Small intestine (tissue), 7 donors: ENCODE data around the gene MEIOC. TPM values are rescaled to one million over a fixed set of nuclear protein-coding genes. Genes with fewer than 3 reads are reported as not detected.
A peak's percentile ranks its signal among the peaks of the same experiment; 100 is the strongest.

Experiments used
- DNase-seq, 2 donors: peaks; one replicate each; pipeline versions ENCODE4 v3.0.0 to v3.0.0-alpha.2; 2013
- FAIRE-seq: peaks from 2 replicates; lab custom pipeline; 2012; peaks lifted over from hg19 to GRCh38; lab: Jason Lieb, UNC
- H3K27ac ChIP-seq, 3 donors: one replicate each; pipeline ENCODE4 v1.5.1; 2013; ENCODE audit warnings: low read length in 2 of 3, mild to moderate bottlenecking in 2 of 3, control low read depth in 1 of 3, inconsistent platforms in 1 of 3, low read depth in 1 of 3, moderate library complexity in 1 of 3
- H3K27me3 ChIP-seq, 3 donors: one replicate each; pipeline ENCODE4 v1.6.1; 2013; ENCODE audit warnings: low read length in 3 of 3, inconsistent platforms in 1 of 3; ENCODE audit not compliant: control insufficient read depth in 3 of 3, insufficient read depth in 3 of 3
- H3K36me3 ChIP-seq, 3 donors: one replicate each; pipeline ENCODE4 v1.6.1; 2013; ENCODE audit warnings: low read length in 3 of 3, inconsistent platforms in 1 of 3, low read depth in 1 of 3, mild to moderate bottlenecking in 1 of 3, moderate library complexity in 1 of 3; ENCODE audit not compliant: control insufficient read depth in 3 of 3, insufficient read depth in 2 of 3
- H3K4me1 ChIP-seq, 3 donors: one replicate each; pipeline ENCODE4 v1.6.1; 2013; ENCODE audit warnings: low read length in 2 of 3, inconsistent platforms in 1 of 3, low read depth in 1 of 3, mild to moderate bottlenecking in 1 of 3, moderate library complexity in 1 of 3; ENCODE audit not compliant: control insufficient read depth in 3 of 3, insufficient read depth in 2 of 3
- H3K4me3 ChIP-seq, 3 donors: one replicate each; pipeline ENCODE4 v1.5.1; 2013; ENCODE audit warnings: low read length in 3 of 3, control low read depth in 1 of 3, inconsistent platforms in 1 of 3, low read depth in 1 of 3, mild to moderate bottlenecking in 1 of 3, moderate library complexity in 1 of 3
- H3K9me3 ChIP-seq, 2 donors: one replicate each; pipeline ENCODE4 v1.6.1; 2013; ENCODE audit warnings: low read depth in 1 of 2, low read length in 1 of 2; ENCODE audit not compliant: control insufficient read depth in 2 of 2, insufficient read depth in 1 of 2
- WGBS, 3 donors: extraction: QIAGEN DNeasy Blood & Tissue Kit; methylation state at CpG; one replicate each; pipeline ENCODE4 v1.1.7; 2013; 5-methylcytosine and 5-hydroxymethylcytosine counted together
- polyA plus RNA-seq, 4 donors: library from polyadenylated mRNA; stranded (reverse) in 3 of 4; unstranded in 1 of 4; fragments of 200-250 nt in 3 of 4; fragments of 120-200 nt in 1 of 4; gene quantifications; one replicate each; pipeline versions ENCODE4 v1.2.1 to v1.2.3, GENCODE V29; 2013
- donor health status: healthy with polysubstance abuse.
- donor health status: control.
- donor health status: control.
- donor health status: Bipolar disorder and iron deficiency.
- donor health status: healthy.

Gene MEIOC
- polyA plus RNA-seq, 4 donors: 0.06 to 0.59 TPM; not detected in 2

- Histone ChIP-seq H3K27ac (no peak overlapping the region), H3K4me1 (no peaks in the 10 kb centered on the region), H3K36me3 (no peaks in the 10 kb centered on the region), H3K4me3 (no peak overlapping the region), H3K9me3 (no peaks in the 10 kb centered on the region), H3K27me3 (peaks cover 0 to 3% (median 2%) of the 10 kb centered on the region in 3 donors)
- 46 to 64% (median 47%) methylated on average over 1 of the region's 1 CpG for WGBS, 3 donors
- FAIRE-seq (no peak), DNase-seq (peak in 1 of 2 donors; percentile 30)
These were observed 19.7 kb upstream of the MEIOC start for GRCh38 chr17:44636562-44636961.

DNA sequence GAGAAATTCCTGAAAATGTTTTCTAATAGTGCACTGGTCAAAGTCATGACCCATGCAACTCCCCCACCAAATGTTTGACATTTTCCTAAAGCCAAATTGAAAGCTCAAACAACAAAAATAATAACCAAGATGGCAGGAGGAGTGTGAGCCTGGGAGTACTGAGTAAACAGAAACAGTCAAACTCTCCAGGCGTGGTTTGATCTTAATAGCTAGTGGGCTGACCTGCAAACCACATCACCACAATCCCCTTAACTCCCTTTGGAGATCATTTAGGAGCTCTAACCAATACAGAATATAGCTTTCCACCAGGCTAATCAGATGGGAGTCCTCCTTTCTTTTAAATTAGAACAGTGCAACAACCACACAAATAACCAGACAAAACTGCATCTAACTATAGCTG is 19.2 kb upstream of the MEIOC start:
- Histone ChIP-seq H3K36me3 (no peaks in the 10 kb centered on the region), H3K27ac (no peak overlapping the region), H3K27me3 (peaks cover 0 to 3% (median 2%) of the 10 kb centered on the region in 3 donors), H3K4me3 (no peak overlapping the region), H3K9me3 (no peaks in the 10 kb centered on the region), H3K4me1 (no peaks in the 10 kb centered on the region)
- DNase-seq: no peak
- no peak for FAIRE-seq
- WGBS, 3 donors: 39 to 59% (median 53%) methylated on average over 1 of the region's 1 CpG

- no peaks in the 10 kb centered on the region for H3K36me3 ChIP-seq
- no peaks in the 10 kb centered on the region for H3K9me3 ChIP-seq
- H3K4me3 ChIP-seq: no peak overlapping the region
- DNase-seq (no peak), FAIRE-seq (no peak)
- H3K4me1 ChIP-seq: no peaks in the 10 kb centered on the region
- peaks cover 0 to 8% (median 3%) of the 10 kb centered on the region in 3 donors for H3K27me3 ChIP-seq
- WGBS, 3 donors: 56 to 60% (median 59%) methylated on average over 7 of the region's 7 CpGs
- H3K27ac ChIP-seq: no peak overlapping the region
These were observed 13.4 kb upstream of the MEIOC start for GRCh38 chr17:44642834-44643233.

DNA sequence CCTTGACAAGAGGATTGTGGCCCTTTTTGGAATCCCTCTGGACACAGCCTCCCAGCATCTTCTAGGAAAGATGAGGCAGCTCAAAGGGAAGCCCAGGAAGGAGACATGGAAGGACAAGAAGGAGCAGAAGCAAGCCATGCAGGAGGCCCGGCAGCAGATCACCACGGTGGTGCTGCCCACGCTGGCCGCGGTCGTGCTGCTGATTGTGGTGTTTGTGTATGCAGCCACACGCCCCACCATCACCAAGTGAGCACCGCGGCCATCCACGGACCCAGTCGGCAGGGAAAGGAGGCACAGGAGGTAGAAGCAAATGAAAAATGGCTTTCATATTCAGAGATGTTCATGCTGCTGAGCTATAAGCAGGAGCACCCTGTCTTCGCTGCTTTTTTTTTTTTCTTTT is 10.9 kb upstream of the MEIOC start:
- 80 to 81% (median 81%) methylated on average over 12 of the region's 12 CpGs for WGBS, 3 donors
- DNase-seq (no peak), FAIRE-seq (no peak)
- Histone ChIP-seq H3K4me1 (no peaks in the 10 kb centered on the region), H3K36me3 (no peaks in the 10 kb centered on the region), H3K27me3 (peaks cover 0 to 9% (median 2%) of the 10 kb centered on the region in 3 donors), H3K4me3 (no peak overlapping the region), H3K9me3 (no peaks in the 10 kb centered on the region), H3K27ac (no peak overlapping the region)

- Histone ChIP-seq H3K36me3 (no peaks in the 10 kb centered on the region), H3K9me3 (no peaks in the 10 kb centered on the region), H3K27ac (no peak overlapping the region), H3K4me3 (no peak overlapping the region), H3K4me1 (no peaks in the 10 kb centered on the region), H3K27me3 (peaks cover 0 to 9% (median 2%) of the 10 kb centered on the region in 3 donors)
- whole genome bisulfite sequencing, 3 donors: 86 to 87% (median 86%) methylated on average over 4 of the region's 4 CpGs
- no peak for FAIRE-seq
- no peak for DNase-seq
These were observed 10.0 kb upstream of the MEIOC start for GRCh38 chr17:44646280-44646679.

DNA sequence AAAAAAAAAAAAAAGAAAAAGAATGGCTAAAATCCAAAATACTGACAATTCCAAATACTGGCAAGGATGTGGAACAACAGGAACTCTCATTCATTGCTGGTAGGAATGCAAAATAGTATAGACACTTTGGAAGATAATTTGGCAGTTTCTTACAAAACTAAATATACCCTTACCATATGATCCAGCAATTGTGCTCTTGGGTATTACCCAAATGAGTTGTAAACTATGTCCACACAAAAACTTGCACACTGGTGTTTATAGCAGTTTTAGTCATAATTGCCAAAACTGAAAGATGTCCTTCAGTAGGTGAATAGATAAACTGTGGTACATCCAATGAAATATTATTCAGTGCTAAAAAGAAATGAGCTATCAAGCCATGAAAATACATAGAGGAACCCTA is 8.5 kb upstream of the MEIOC start:
- Histone ChIP-seq H3K9me3 (no peaks in the 10 kb centered on the region), H3K4me3 (no peak overlapping the region), H3K27ac (no peak overlapping the region), H3K4me1 (no peaks in the 10 kb centered on the region), H3K27me3 (peaks cover 0 to 10% (median 2%) of the 10 kb centered on the region in 3 donors), H3K36me3 (no peaks in the 10 kb centered on the region)
- DNase-seq (no peak), FAIRE-seq (no peak)

DNA sequence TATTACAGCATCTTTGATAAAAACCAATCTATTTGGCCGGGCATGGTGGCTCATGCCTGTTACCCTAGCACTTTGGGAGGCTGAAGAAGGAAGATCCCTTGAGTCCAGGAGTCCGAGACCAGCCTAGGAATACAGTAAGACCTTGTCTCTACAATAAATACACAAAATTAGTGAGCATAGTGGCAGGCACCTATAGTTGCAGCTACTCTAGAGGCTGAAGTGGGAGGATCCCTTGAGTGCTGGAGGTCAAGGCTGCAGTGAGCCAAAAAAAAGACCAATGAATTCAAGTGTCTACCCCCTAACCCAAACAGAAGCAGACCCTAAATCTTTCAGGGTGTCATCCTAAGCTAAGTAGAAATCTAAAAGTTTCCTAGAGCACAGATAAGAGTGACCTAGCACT is 7.3 kb upstream of the MEIOC start:
- no peak overlapping the region for H3K4me3 ChIP-seq
- no peaks in the 10 kb centered on the region for H3K36me3 ChIP-seq
- no peaks in the 10 kb centered on the region for H3K9me3 ChIP-seq
- FAIRE-seq: no peak
- H3K4me1 ChIP-seq: no peaks in the 10 kb centered on the region
- peaks cover 0 to 14% (median 3%) of the 10 kb centered on the region in 3 donors for H3K27me3 ChIP-seq
- no peak overlapping the region for H3K27ac ChIP-seq
- DNase-seq: no peak
- WGBS, 3 donors: 52 to 68% (median 59%) methylated on average over 2 of the region's 2 CpGs

- H3K9me3 ChIP-seq: peaks cover 0 to 7% of the 10 kb centered on the region in 2 donors
- no peak overlapping the region for H3K4me3 ChIP-seq
- no peak for FAIRE-seq
- H3K27ac ChIP-seq: no peak overlapping the region
- no peaks in the 10 kb centered on the region for H3K4me1 ChIP-seq
- DNase-seq: no peak
- H3K27me3 ChIP-seq: peaks cover 0 to 27% (median 15%) of the 10 kb centered on the region in 3 donors
- 81 to 83% (median 82%) methylated on average over 5 of the region's 5 CpGs for WGBS, 3 donors
- no peaks in the 10 kb centered on the region for H3K36me3 ChIP-seq
These were observed 5.0 kb upstream of the MEIOC start for GRCh38 chr17:44651228-44651627.

- Histone ChIP-seq H3K4me1 (peaks cover 0 to 2% (median 0%) of the 10 kb centered on the region in 3 donors), H3K4me3 (no peak overlapping the region), H3K36me3 (no peaks in the 10 kb centered on the region), H3K27ac (no peak overlapping the region), H3K27me3 (peaks cover 0 to 40% (median 23%) of the 10 kb centered on the region in 3 donors), H3K9me3 (peaks cover 0 to 7% of the 10 kb centered on the region in 2 donors)
- WGBS, 3 donors: 74 to 81% (median 80%) methylated on average over 8 of the region's 8 CpGs
- FAIRE-seq: no peak
- DNase-seq: no peak
These were observed 3.5 kb upstream of the MEIOC start for GRCh38 chr17:44652727-44653126.
